Renal cortical epithelial cell (primary cell): ENCODE results near the gene TM4SF20. TPM values are rescaled to one million over a fixed set of nuclear protein-coding genes. Genes with fewer than 3 reads are reported as not detected.
A peak's percentile ranks its signal among the peaks of the same experiment; 100 is the strongest.
"Not testable (repeated sequence)": the region's sequence is repeated elsewhere in the genome, so short reads cannot be mapped to it uniquely, and the experiment has no call there.

ENCODE experiments used
- DNase-seq: peaks from one replicate; pipeline ENCODE4 v3.0.0-alpha.2; 2011; ENCODE audit warnings: low read depth
- total RNA-seq: library from RNA; depleted of rRNA; stranded (reverse); fragments of >200 nt; gene quantifications from 2 replicates; pipeline ENCODE4 v1.2.3, GENCODE V29; 2014

TM4SF20 gene
- total RNA-seq, 1 donor from 2014 or later = not detected

- DNase-seq = no peak
These were observed 11.7 kb downstream of the TM4SF20 start for GRCh38 chr2:227367427-227367795.

DNA sequence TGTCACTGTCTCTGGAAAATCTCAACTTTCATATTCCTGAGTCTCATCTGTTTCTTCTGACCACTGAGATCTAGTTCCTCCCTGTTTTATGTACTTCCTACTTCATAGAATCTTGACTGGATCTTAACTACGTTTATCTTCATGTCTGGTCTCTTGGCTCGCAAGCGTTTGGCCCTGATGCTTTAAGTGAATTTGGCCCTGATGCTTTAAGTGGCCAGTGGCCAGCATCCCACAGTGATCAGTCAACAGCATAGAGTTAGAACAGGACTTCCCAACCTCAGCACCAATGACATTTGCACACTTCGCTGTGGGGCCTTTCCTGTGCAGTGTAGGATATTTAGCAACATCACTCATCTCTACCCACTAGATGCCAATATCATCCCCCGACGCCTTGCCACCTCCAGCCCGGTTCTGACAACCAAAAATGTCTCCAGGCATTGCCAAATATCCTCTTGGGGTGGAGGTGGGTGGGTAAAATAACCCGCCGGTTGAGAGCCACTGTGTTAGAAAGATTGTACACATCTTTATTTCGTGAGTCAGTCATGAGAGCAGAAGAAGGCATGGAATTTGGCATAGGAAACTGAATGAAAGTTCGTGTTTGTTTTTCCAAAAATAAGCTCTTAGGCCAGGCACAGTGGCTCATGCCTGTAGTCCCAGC is 12.2 kb downstream of the TM4SF20 start:
- DNase-seq = no peak

DNA sequence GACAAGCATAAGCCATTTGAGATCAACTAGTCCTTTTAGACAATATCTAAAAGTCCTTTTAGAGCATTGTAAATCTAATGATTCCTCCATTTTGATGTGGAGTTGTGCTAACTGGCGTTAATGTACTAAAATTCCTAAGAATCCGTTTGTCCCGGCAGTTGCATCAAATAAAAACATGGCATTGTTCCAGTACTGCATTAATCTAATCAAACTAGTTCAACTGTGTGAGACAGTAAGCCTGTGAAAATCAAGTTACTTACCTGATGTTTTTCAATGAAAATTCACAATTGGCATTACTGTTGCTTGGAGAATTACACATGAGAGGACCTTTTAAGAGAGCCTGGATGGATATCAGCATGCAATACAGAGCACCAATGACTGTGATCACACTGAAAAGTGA is 13.3 kb downstream of the TM4SF20 start:
- DNase-seq = no peak

GRCh38 chr2:227364585-227365263 is 14.4 kb downstream of the TM4SF20 start:
- not testable (repeated sequence) for DNase-seq

DNA sequence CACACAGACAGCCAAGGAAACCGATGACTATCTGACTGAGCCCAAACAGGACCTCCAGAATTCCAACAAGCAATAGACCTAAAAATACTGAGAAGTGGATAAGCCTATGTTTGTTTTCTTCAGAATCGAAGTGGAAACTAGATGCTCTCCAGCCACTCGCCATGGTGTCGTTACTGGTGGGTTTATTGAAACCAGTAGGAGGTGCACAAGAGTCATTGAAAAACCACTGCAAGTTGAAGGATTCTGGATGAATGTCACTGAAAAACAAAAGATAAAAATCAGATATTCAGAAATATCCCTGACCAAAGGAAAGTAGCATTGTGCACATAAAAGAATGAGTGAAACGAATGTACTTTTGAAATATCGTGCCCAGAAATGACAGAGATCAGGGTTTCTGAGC is 15.3 kb downstream of the TM4SF20 start:
- DNase-seq = no peak

GRCh38 chr2:227360351-227360750 is 18.8 kb downstream of the TM4SF20 start:
- no peak for DNase-seq

DNA sequence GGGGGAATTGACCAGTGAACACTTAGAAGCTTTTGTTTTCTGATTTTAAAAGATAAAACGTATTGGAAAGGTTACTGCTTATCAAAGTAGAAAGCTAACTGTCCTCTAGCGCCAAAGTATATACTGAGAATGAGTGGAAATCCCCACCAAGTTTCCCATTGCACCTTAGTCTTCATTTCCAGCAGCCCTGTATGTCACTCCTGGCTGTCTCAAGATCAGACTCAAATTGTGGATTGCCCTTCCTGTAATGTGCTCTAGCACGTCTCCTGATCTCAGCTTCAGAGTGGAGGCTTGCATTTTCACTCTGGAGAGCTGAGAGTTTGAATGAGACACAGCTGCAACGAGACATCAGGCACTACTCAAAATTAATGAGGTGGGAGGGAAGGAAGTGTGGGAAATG is 27.5 kb downstream of the TM4SF20 start:
- no peak for DNase-seq

DNA sequence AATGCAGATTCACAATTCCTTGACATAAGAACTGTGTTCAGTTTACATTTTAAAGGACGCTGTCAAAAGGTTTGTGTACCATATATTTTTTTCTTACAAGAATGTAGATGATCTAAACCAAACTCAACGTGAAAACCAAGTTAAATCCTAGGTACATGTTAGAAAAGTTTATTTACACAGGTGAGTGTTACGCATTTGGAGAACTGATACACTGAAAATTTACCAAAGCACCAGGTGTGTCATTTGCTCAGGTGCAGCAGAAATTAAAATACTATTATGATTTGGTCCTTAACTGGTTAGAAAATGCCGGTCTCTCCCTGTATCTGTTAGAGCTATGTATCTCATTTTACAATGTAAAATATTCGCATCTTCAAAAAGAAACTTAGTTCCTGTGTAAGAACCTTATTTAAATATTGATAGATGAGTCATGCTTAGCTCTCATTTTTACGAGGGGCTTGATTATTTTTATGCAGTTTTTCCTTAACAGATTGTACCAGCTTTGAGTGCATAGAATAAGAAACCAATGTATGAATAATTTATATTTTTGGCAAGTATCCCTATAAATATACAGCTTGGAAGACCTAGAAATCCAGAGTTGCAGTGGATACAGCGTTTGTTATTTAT is 29.0 kb downstream of the TM4SF20 start:
- DNase-seq = no peak

DNA sequence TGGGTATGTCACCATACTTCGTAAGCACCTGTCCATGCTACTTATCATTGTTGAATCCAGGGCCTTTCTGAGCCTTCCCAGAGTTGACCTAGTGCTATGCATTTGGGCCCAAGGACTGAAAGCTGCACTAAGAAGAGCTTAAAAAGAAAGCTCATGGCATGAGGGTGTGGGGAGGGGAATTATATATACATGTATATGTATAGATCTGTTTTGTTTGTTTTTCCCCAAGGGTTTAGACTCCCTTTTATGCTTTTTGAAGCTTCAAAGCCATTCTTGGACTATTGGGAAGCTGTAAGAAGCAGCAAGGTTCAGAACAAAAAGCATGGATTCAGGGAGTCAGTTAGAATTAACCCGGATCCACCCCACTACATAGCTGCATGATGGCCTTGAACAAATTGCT is 30.8 kb downstream of the TM4SF20 start:
- no peak for DNase-seq

DNA sequence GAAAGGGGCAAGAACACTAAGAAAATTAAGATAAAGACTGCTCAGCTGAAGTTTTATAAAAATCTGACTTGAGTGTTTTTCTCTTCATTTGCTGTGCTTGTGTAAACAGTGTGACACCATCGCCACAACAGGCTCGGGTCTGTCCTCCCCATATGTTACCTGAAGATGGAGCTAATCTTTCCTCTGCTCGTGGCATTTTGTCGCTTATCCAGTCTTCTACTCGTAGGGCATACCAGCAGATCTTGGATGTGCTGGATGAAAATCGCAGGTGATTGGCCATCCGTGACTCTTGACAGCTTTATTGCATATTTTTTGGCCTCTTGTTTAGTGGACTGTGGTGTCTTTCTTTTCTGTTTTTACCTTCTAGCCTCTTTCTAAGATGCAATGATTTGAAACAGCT is 32.0 kb downstream of the TM4SF20 start:
- DNase-seq = peak; percentile 44

DNA sequence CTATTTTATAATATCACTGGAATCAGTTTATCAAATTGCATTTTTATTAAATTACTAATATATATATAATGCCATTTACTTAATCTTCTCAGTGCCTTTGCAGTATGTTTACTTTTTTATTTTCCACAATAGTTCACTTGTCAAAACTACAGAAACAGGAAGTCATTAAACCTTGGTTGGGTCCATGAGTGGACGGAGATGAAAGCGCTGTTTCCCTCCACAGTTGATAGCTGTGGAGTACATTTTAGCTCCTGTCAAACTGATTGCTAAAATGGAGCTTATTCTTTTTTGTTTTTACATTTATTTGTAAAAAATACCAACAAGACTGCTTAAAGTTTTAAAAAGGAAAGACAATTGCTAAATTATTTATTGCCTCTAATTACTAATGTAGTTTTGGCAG is 34.9 kb downstream of the TM4SF20 start:
- no peak for DNase-seq

- no peak for DNase-seq
These were observed 37.6 kb downstream of the TM4SF20 start for GRCh38 chr2:227341553-227341952.

DNA sequence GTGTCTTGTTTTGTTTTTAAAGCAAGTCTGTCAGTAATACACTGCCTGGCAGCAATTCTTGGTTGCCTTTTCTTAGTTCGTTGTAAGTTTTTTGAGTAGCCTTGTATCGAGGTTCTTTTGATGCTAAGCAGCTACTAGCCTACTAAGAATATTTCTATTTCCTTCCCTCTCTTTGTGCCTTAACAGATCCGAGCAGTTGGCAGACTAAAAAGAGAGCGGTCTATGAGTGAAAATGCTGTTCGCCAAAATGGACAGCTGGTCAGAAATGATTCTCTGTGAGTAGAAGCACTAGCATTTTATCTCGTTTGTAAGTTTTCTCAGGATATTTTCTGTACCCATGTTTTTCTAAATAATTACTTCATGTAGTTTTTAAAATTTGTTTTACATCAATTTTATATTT is 39.0 kb downstream of the TM4SF20 start:
- no peak for DNase-seq

- DNase-seq = peak; percentile 98
These were observed 40.0 kb downstream of the TM4SF20 start for GRCh38 chr2:227339098-227339599.

- no peak for DNase-seq
These were observed 41.7 kb downstream of the TM4SF20 start for GRCh38 chr2:227337442-227337841.

GRCh38 chr2:227335713-227336112 is 43.4 kb downstream of the TM4SF20 start:
- DNase-seq = no peak

GRCh38 chr2:227326783-227327182 is 52.3 kb downstream of the TM4SF20 start:
- DNase-seq = no peak

DNA sequence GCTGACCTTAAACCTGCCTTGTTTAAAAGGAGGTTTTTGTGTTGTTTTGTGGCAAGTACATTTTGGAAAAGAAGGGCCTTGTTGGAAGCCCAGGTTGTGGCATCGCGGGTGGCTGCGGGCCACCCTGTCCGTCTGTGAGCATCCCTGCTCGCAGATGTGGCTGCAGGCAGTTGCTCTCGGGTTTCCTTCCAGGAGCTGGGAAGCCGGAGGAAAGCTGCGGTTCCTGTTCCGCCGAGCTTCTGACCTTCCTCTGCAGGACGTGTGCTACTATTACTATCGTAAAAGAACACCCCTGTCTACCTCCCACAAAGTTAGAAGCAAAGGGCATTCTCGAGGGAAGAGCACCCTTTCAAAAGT is 53.3 kb downstream of the TM4SF20 start:
- peak; percentile 27 for DNase-seq

- DNase-seq = peak; percentile 84
These were observed 53.9 kb downstream of the TM4SF20 start, which contains the start of gene MFF for GRCh38 chr2:227324995-227325838. MFF (plus strand) TSS chr2:227325251; CDS start chr2:227330666, 5,415 bp downstream.

- DNase-seq = peak; percentile 17
These were observed 54.5 kb downstream of the TM4SF20 start for GRCh38 chr2:227324642-227324994.

DNA sequence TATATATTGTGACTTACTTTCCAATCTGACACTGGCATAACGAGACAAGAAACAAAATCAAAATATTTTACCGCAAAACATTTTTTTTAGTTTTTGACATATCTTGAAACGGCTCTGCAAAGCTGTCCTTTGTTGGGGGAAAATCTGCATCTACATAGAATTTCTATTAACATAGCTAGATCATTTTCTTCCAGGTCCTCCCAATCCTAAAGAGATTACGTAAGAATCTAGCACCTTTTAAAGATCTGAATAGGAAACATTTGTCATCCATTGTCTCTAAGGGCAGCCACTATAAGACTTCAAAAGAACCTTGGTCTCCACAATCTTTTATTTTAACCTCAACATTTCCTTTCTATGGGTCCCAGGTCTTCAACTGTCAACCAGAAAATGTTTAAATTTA is 55.3 kb downstream of the TM4SF20 start:
- DNase-seq = no peak

DNA sequence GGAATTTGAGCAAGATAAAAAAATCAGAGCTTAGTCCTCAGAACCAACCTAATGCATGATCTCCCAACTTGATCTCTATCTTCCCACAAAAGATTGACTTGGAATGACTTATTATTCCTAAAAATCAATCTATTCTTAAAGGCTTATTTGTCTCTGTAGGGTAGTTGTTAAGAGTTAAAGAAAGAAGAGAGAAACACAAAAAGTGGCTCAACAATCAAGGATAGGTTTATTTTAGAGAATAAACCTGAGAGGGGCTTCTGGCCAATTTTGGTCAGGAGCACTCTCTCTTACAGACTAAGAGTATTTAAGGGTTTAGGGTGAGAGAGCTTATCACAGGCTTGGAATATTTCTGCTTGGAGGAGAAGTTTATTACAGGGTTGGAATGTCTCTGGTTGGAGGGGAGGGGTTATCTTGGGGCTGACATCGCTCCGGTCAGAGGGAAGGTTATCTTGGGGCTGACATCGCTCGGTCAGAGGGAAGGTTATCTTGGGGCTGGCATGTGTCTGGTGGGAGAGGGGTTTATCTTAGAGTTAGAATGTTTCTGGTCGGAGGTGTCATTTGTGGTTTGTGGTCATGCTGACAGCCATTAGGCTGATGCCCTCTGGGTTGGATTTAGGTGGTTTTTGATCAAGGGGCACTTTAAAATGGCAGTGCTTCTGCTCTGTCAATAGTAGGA is 56.4 kb downstream of the TM4SF20 start:
- no peak for DNase-seq
